Fibroblast of villous mesenchyme (primary cell): Measurements from ENCODE around the gene KATNAL2. TPM values are rescaled to one million over a fixed set of nuclear protein-coding genes. Genes with fewer than 3 reads are reported as not detected.
"Not testable (repeated sequence)": the region's sequence is repeated elsewhere in the genome, so short reads cannot be mapped to it uniquely, and the experiment has no call there.

Experiments
- DNase-seq: peaks from one replicate; pipeline ENCODE4 v3.0.0-alpha.2; 2010; ENCODE audit warnings: low read depth
- H3K4me3 ChIP-seq: 2 replicates; pipeline ENCODE4 v1.5.1; 2011; ENCODE audit warnings: low read depth, mild to moderate bottlenecking, low read length
- total RNA-seq: library from RNA; depleted of rRNA; stranded (reverse); fragments of >200 nt; gene quantifications from 2 replicates; pipeline ENCODE4 v1.2.3, GENCODE V29; 2012
- TF ChIP-seq, protein P1 (sequence below): IDR thresholded peaks from 2 replicates; pipeline ENCODE4 v1.5.1; 2012; ENCODE audit warnings: low read depth, mild to moderate bottlenecking, low read length; ENCODE audit not compliant: insufficient read depth

Gene KATNAL2
- total RNA-seq, 1 donor, result 1.3 TPM

DNA sequence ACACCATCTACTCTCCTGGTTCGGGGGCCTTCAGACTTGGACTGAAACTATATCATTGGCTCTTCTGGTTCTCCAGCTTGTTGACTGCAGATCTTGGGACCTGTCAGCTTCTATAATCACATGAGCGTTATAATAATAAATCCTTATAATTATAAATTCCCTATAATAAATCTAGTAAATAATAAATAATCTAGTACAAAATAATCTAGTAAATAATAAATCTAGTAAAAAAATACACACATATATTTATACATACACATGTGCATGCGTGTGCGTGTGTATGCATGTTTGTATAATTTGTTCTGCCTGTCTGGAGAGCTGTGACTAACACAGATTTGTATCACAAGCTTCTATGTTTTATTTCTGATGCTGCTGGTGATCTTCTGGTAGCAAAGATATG lies 40.8 kb downstream of the KATNAL2 start:
- H3K4me3 ChIP-seq, result no peak overlapping the region
- DNase-seq, result no peak
- TF ChIP-seq, protein P1, sequence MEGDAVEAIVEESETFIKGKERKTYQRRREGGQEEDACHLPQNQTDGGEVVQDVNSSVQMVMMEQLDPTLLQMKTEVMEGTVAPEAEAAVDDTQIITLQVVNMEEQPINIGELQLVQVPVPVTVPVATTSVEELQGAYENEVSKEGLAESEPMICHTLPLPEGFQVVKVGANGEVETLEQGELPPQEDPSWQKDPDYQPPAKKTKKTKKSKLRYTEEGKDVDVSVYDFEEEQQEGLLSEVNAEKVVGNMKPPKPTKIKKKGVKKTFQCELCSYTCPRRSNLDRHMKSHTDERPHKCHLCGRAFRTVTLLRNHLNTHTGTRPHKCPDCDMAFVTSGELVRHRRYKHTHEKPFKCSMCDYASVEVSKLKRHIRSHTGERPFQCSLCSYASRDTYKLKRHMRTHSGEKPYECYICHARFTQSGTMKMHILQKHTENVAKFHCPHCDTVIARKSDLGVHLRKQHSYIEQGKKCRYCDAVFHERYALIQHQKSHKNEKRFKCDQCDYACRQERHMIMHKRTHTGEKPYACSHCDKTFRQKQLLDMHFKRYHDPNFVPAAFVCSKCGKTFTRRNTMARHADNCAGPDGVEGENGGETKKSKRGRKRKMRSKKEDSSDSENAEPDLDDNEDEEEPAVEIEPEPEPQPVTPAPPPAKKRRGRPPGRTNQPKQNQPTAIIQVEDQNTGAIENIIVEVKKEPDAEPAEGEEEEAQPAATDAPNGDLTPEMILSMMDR, result no peak

GRCh38 chr18:46963656-46964578 lies 46.5 kb downstream of the KATNAL2 start:
- not testable (repeated sequence) for DNase-seq, H3K4me3 ChIP-seq

DNA sequence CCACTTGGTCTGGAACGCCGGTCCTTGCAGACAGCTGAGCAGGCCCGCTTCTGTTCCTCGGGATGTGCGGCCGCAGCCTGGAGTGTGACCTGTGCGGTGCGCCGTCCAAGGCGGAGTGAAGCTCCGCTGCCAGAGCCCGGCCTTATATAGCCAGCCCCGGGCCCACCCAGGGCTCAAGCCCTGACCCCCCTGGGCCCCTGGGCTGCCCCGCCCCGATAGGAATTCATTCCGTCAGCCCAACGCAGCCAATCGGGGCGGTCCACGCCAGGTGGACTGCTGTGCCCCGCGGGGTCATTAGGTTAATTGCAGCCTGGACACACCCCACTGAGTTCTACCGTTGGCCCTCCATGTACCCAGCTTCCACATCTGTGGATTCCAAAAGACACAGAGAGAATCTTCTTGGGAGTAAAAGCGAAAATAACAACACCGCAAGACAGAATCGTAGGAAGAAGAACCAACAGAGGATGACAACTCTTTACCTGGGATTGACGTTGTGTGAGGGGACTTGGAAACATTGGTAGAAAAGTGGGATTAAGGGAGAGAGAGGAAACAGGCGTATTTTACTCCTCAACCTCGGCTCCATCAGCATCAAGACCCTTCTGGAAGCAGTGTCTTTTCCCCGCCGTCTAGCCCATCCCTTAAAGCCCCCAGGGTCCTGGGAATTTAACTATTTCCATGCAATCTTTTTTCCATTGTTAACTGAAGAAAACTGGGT lies 47.3 kb downstream of the KATNAL2 start:
- H3K4me3 ChIP-seq, DNase-seq: not testable (repeated sequence)

DNA sequence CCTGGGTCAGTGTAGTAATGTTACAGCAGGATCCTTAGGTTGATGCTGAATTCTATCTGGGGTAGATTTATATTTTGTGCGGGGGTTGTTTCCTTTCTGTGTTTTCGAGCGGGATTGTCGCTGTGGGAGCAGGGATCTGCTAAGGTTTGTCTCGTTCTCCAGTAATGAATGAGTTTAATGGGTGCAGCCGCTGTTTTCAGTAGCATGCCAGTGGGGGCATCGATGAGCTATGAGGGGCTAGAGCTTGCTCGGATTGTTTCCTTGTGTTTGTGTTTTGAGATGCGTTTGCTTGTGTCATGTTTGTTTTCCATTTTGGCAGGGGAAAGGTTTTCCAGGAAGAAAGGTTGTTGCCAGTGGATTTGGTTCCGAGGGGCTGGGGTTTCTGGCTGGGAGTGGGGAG lies 48.9 kb downstream of the KATNAL2 start:
- H3K4me3 ChIP-seq, DNase-seq: not testable (repeated sequence)

- not testable (repeated sequence) for DNase-seq
Measured at GRCh38 chr18:46969551-46969950, 52.1 kb downstream of the KATNAL2 start.

GRCh38 chr18:47019870-47020269 lies 102.5 kb downstream of the KATNAL2 start:
- DNase-seq, result not testable (repeated sequence)

More at GRCh38 chr18:46969551-46969950, 52.1 kb downstream of the KATNAL2 start:
- not testable (repeated sequence) for H3K4me3 ChIP-seq

DNA sequence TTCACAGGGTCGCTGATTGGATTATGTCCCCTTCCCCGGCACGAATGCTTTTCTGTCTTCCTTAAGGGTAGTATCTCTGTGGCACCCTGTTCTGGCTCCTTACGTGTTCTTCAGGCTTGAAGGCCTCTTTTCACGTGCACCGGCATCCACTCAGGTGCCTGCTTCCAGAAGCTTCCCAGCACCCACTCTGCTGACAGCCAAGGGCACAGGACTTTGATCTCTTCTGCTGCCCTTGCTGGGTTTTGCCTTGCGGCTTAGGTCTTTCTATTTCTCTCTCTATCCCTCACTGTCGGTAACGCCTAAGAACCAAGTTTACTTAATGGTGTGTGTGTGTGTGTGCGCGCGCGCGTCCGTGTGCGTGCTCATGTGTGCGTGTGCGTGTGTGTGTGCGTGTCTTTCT lies 103.4 kb downstream of the KATNAL2 start:
- not testable (repeated sequence) for DNase-seq, H3K4me3 ChIP-seq

More at GRCh38 chr18:47019870-47020269, 102.5 kb downstream of the KATNAL2 start:
- H3K4me3 ChIP-seq, result not testable (repeated sequence)

- not testable (repeated sequence) for H3K4me3 ChIP-seq, DNase-seq
Measured at GRCh38 chr18:47022821-47023220, 105.4 kb downstream of the KATNAL2 start.

DNA sequence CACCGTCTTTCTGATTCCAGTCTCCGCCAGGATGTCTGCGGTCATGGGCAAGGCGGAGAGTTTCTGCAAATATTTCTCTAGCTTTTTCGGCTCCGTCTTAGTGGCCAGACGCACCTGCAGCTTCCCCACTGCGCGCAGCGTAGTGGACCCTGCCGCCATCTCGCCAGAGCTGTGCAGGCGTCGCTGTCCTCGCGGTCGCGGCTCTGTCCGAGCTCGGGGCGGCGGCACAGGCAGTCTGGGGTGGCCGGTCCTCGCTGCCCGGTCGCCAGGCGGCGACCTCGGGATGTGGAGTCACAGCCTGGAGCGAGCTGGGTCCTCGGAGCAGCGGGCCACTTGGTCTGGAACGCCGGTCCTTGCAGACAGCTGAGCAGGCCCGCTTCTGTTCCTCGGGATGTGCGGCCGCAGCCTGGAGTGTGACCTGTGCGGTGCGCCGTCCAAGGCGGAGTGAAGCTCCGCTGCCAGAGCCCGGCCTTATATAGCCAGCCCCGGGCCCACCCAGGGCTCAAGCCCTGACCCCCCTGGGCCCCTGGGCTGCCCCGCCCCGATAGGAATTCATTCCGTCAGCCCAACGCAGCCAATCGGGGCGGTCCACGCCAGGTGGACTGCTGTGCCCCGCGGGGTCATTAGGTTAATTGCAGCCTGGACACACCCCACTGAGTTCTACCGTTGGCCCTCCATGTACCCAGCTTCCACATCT lies 106.5 kb downstream of the KATNAL2 start:
- not testable (repeated sequence) for H3K4me3 ChIP-seq

GRCh38 chr18:47025557-47026174 lies 108.3 kb downstream of the KATNAL2 start:
- not testable (repeated sequence) for DNase-seq

More for the DNA sequence above, 106.5 kb downstream of the KATNAL2 start:
- DNase-seq, result not testable (repeated sequence)

DNA sequence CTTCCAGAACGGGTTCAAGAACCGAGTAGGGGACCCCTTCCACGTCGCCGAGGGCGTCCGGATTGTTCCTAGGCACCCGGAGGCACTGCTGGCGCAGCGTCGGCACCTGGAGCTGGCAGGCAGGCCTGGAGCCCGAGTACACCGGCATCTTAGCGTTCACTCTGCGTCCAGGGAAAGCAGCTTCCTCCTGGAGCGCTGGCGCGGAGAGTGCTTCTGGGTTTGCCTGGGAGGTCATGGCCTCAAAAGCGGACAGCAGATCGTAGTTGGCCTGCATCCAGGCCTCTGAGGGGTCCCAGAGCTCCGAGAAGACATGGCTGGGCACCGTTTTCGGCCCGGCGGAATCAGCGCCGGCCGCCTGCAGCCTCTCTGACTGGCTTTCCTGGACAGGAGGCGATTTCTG lies 111.3 kb downstream of the KATNAL2 start:
- DNase-seq, H3K4me3 ChIP-seq: not testable (repeated sequence)

More at GRCh38 chr18:47025557-47026174, 108.3 kb downstream of the KATNAL2 start:
- H3K4me3 ChIP-seq, result not testable (repeated sequence)

- not testable (repeated sequence) for DNase-seq, H3K4me3 ChIP-seq
Measured at GRCh38 chr18:47029684-47030353, 112.4 kb downstream of the KATNAL2 start.

- H3K4me3 ChIP-seq, result not testable (repeated sequence)
Measured at GRCh38 chr18:47030887-47031286, 113.5 kb downstream of the KATNAL2 start.

More at GRCh38 chr18:47030887-47031286, 113.5 kb downstream of the KATNAL2 start:
- DNase-seq, result not testable (repeated sequence)
